H1 (cell line): ENCODE results near the gene TAPBPL. TPM values are rescaled to one million over a fixed set of nuclear protein-coding genes. Genes with fewer than 3 reads are reported as not detected.

ENCODE experiments used
- CTCF ChIA-PET: fragments of 300-600 bp; sonication (Branson Sonifier 250); formaldehyde crosslinking; loops from one replicate; lab custom pipeline; 2021; ENCODE audit not compliant: partially characterized antibody; lab: Charles Lee
- POLR2A ChIA-PET: fragments of 300-600 bp; sonication (Branson Sonifier 250); formaldehyde crosslinking; loops from one replicate; lab custom pipeline; 2021; ENCODE audit warnings: inconsistent platforms; ENCODE audit not compliant: partially characterized antibody; lab: Charles Lee
- DNase-seq, 2 experiments: peaks; one replicate each; pipeline versions ENCODE4 v3.0.0 to v3.0.0-alpha.2; 2010 to 2022; ENCODE audit warnings: low spot score in 2 of 2, low read depth in 1 of 2, mixed read lengths in 1 of 2
- FAIRE-seq: peaks from 2 replicates; lab custom pipeline; 2011; peaks lifted over from hg19 to GRCh38; lab: Jason Lieb, UNC
- H2AFZ ChIP-seq: 2 replicates; pipeline ENCODE4 v1.8.1; 2012; ENCODE audit warnings: low read length, inconsistent platforms
- H2AK5ac ChIP-seq: 2 replicates; pipeline ENCODE4 v1.6.1; 2013; ENCODE audit warnings: low read depth, low read length
- H2BK120ac ChIP-seq: replicated peaks from 2 replicates; pipeline ENCODE3; 2013; ENCODE audit warnings: low read depth, low read length, inconsistent platforms
- H2BK12ac ChIP-seq: 2 replicates; pipeline ENCODE4 v1.6.1; 2013; ENCODE audit warnings: low read depth, low read length
- H2BK15ac ChIP-seq: 2 replicates; pipeline ENCODE4 v1.6.1; 2013; ENCODE audit warnings: low read length
- H2BK20ac ChIP-seq: 2 replicates; pipeline ENCODE4 v1.6.1; 2013; ENCODE audit warnings: low read length
- H2BK5ac ChIP-seq: 2 replicates; pipeline ENCODE4 v1.6.1; 2013; ENCODE audit warnings: low read depth, low read length
- H3K14ac ChIP-seq: 2 replicates; pipeline ENCODE4 v1.6.1; 2013; ENCODE audit warnings: inconsistent platforms; ENCODE audit not compliant: insufficient read length
- H3K18ac ChIP-seq: 2 replicates; pipeline ENCODE4 v1.6.1; 2013; ENCODE audit warnings: low read length; ENCODE audit errors: extremely low read depth
- H3K23ac ChIP-seq: 2 replicates; pipeline ENCODE4 v1.6.1; 2013; ENCODE audit warnings: inconsistent platforms; ENCODE audit not compliant: insufficient read length
- H3K23me2 ChIP-seq: 2 replicates; pipeline ENCODE4 v1.6.1; 2013; ENCODE audit warnings: low read depth, low read length
- H3K27ac ChIP-seq: 2 replicates; pipeline ENCODE4 v1.6.1; 2011; ENCODE audit warnings: low read depth, low read length, inconsistent platforms
- H3K27me3 ChIP-seq, 4 experiments: replicated peaks in 1 of 4; 1 replicate in 1 of 4; 2 replicates in 3 of 4; pipeline versions ENCODE4 v1.6.1 to v1.8.1; 2011 to 2013; ENCODE audit warnings: low read length in 3 of 4, mild to moderate bottlenecking in 3 of 4, inconsistent platforms in 2 of 4, mixed read lengths in 2 of 4, moderate library complexity in 1 of 4; ENCODE audit not compliant: control insufficient read depth in 3 of 4, insufficient read depth in 3 of 4; ENCODE audit errors: extremely low read depth in 1 of 4
- H3K36me3 ChIP-seq, 4 experiments: 2 replicates each; pipeline versions ENCODE4 v1.6.1 to v1.8.1; 2011 to 2013; ENCODE audit warnings: mild to moderate bottlenecking in 4 of 4, low read length in 3 of 4, moderate library complexity in 2 of 4, control low read depth in 1 of 4, inconsistent platforms in 1 of 4; ENCODE audit not compliant: insufficient read depth in 4 of 4, control insufficient read depth in 2 of 4
- H3K4ac ChIP-seq: replicated peaks from 2 replicates; pipeline ENCODE3; 2013; ENCODE audit warnings: low read length, low read depth, mixed read lengths, inconsistent platforms; ENCODE audit not compliant: insufficient read length
- H3K4me1 ChIP-seq, 4 experiments: replicated peaks in 1 of 4; 1 replicate in 1 of 4; 2 replicates in 3 of 4; pipeline versions ENCODE4 v1.6.1 to v1.8.1; 2011 to 2013; ENCODE audit warnings: low read length in 3 of 4, inconsistent platforms in 2 of 4, mixed read lengths in 1 of 4; ENCODE audit not compliant: insufficient read depth in 4 of 4, control insufficient read depth in 3 of 4
- H3K4me2 ChIP-seq, 2 experiments: 2 replicates each; pipeline versions ENCODE4 v1.6.1 to v1.8.1; 2011 to 2013; ENCODE audit warnings: low read depth in 2 of 2, low read length in 2 of 2, control low read depth in 1 of 2, inconsistent platforms in 1 of 2, mild to moderate bottlenecking in 1 of 2; ENCODE audit not compliant: insufficient read depth in 1 of 2
- H3K4me3 ChIP-seq, 4 experiments: fragments of 200-600, 300-600 bp in 1 of 4; sonication (generic), shearing (Covaris generic), sonication (Bioruptor Twin) in 1 of 4; 2 replicates each; pipeline versions ENCODE4 v1.5.1 to v1.8.1; 2011 to 2016; ENCODE audit warnings: low read length in 4 of 4, low read depth in 3 of 4, control low read depth in 2 of 4, inconsistent platforms in 2 of 4, mild to moderate bottlenecking in 2 of 4, mixed read lengths in 1 of 4, moderate library complexity in 1 of 4; ENCODE audit not compliant: insufficient read depth in 2 of 4; ENCODE audit errors: extremely low read depth in 1 of 4
- H3K56ac ChIP-seq: replicated peaks from 2 replicates; pipeline ENCODE3; 2013; ENCODE audit warnings: low read depth, mild to moderate bottlenecking, mixed read lengths, low read length, inconsistent platforms; ENCODE audit not compliant: insufficient read length
- H3K79me1 ChIP-seq: 2 replicates; pipeline ENCODE4 v1.6.1; 2013; ENCODE audit warnings: low read depth, low read length, control low read depth
- H3K79me2 ChIP-seq, 2 experiments: 2 replicates each; pipeline versions ENCODE4 v1.6.1 to v1.8.1; 2012 to 2013; ENCODE audit warnings: low read length in 2 of 2, mild to moderate bottlenecking in 2 of 2, inconsistent platforms in 1 of 2; ENCODE audit not compliant: insufficient read depth in 2 of 2, control insufficient read depth in 1 of 2
- H3K9ac ChIP-seq, 4 experiments: replicated peaks in 1 of 4; 1 replicate in 1 of 4; 2 replicates in 3 of 4; pipeline versions ENCODE4 v1.6.1 to v1.8.1; 2011 to 2013; ENCODE audit warnings: low read depth in 3 of 4, low read length in 3 of 4, control low read depth in 2 of 4, mild to moderate bottlenecking in 2 of 4, moderate library complexity in 2 of 4, inconsistent platforms in 1 of 4; ENCODE audit errors: extremely low read depth in 1 of 4
- H3K9me3 ChIP-seq, 2 experiments: 2 replicates each; pipeline versions ENCODE4 v1.6.1 to v1.8.1; 2012 to 2013; ENCODE audit warnings: mild to moderate bottlenecking in 2 of 2, moderate library complexity in 2 of 2, control low read depth in 1 of 2, inconsistent platforms in 1 of 2, low read depth in 1 of 2, low read length in 1 of 2, mixed read lengths in 1 of 2; ENCODE audit not compliant: insufficient read depth in 2 of 2
- H4K20me1 ChIP-seq, 2 experiments: replicated peaks in 1 of 2; 2 replicates each; pipeline versions ENCODE3 to v1.8.1; 2011 to 2013; ENCODE audit warnings: inconsistent platforms in 2 of 2, low read length in 2 of 2, mild to moderate bottlenecking in 1 of 2; ENCODE audit not compliant: insufficient read depth in 2 of 2, control insufficient read depth in 1 of 2
- H4K5ac ChIP-seq: 2 replicates; pipeline ENCODE4 v1.6.1; 2013; ENCODE audit warnings: low read length, low read depth, mixed read lengths, inconsistent platforms; ENCODE audit not compliant: insufficient read length
- H4K8ac ChIP-seq: 2 replicates; pipeline ENCODE4 v1.8.0; 2013; ENCODE audit warnings: mild to moderate bottlenecking, moderate library complexity, low read length, inconsistent platforms; ENCODE audit not compliant: insufficient read depth; ENCODE audit errors: extremely low read depth
- H4K91ac ChIP-seq: replicated peaks from 2 replicates; pipeline ENCODE3; 2013; ENCODE audit warnings: low read length, mixed read lengths, inconsistent platforms; ENCODE audit not compliant: insufficient read length
- WGBS, 2 experiments: shearing (Covaris generic) in 1 of 2; methylation state at CpG; one replicate each; pipeline versions ENCODE4 v1.1.6 to v1.1.7; 2013 to 2015; ENCODE audit warnings: low lambda C conversion rate in 2 of 2, mixed read lengths in 2 of 2, inconsistent platforms in 1 of 2, low coverage in 1 of 2, missing lambda C conversion rate in 1 of 2; ENCODE audit not compliant: insufficient replicate concordance in 2 of 2, insufficient coverage in 1 of 2, insufficient read length in 1 of 2; ENCODE audit errors: extremely low coverage in 1 of 2, missing lambda C conversion rate in 1 of 2; 5-methylcytosine and 5-hydroxymethylcytosine counted together
- polyA plus RNA-seq, 7 experiments: library from polyadenylated mRNA; depleted of rRNA in 3 of 7; stranded (reverse) in 5 of 7; unstranded in 2 of 7; fragments of >200 nt in 5 of 7; fragments of 200-250 nt in 2 of 7; gene quantifications; 1 replicate in 5 of 7; 2 replicates in 1 of 7; 4 replicates in 1 of 7; pipeline versions ENCODE4 v1.2.1 to v1.2.3, GENCODE V29; 2011 to 2013; ENCODE audit warnings: missing spikeins in 2 of 7, mixed read lengths in 2 of 7
- total RNA-seq: library from RNA; stranded (reverse); fragmentation: NEBNext Ultra II Directional; extraction: Animal tissue kit (Norgen Biotek cat#: 25700); gene quantifications from 2 replicates; pipeline ENCODE4 v1.2.1, GENCODE V29; 2021

Gene TAPBPL
- total and polyA plus RNA-seq, 2 of the 8 experiments (the other 6 are each of a cell fraction or from before 2014, with no cell fraction given), result 0.61 to 1.5 TPM

- Histone ChIP-seq H3K4me2 (no peak overlapping the region), H4K91ac (no peak overlapping the region), H3K18ac (no peak overlapping the region), H3K27me3 (no peaks in the 10 kb centered on the region), H2AK5ac (no peak overlapping the region), H3K9me3 (no peaks in the 10 kb centered on the region), H3K27ac (no peak overlapping the region), H4K8ac (no peak overlapping the region), H3K14ac (no peak overlapping the region), H3K4ac (no peak overlapping the region), H2BK120ac (no peak overlapping the region), H2AFZ (no peak overlapping the region), H3K79me2 (no peaks in the 10 kb centered on the region), H3K23ac (no peak overlapping the region), H2BK15ac (no peak overlapping the region), H4K20me1 (no peaks in the 10 kb centered on the region), H4K5ac (no peak overlapping the region), H3K4me1 (peaks cover 0 to 8% (median under 1%) of the 10 kb centered on the region in 4 experiments; a peak in 3 of 7 replicates), H3K79me1 (no peaks in the 10 kb centered on the region), H2BK20ac (no peak overlapping the region), H3K36me3 (no peaks in the 10 kb centered on the region), H3K9ac (no peak overlapping the region), H2BK12ac (no peak overlapping the region), H2BK5ac (no peak overlapping the region), H3K4me3 (no peak overlapping the region), H3K56ac (no peak overlapping the region), H3K23me2 (no peaks in the 10 kb centered on the region)
- no peak for FAIRE-seq
- CTCF ChIA-PET, result interaction anchor here (0.9 to 2.9 kb wide), 8 partner anchors 10 to 130 kb away, joined by 3 to 22 read pairs (median 4); no protein-coding TSS in a partner anchor
- no peak for DNase-seq
- 86% methylated on average over 12 of the region's 12 CpGs; no CpG with 5 or more reads in 1 of the 2 experiments for WGBS, 2 experiments
- POLR2A ChIA-PET, result interaction anchor here (0.7 to 3.1 kb wide), 7 partner anchors 9 to 96 kb away, joined by 3 to 13 read pairs (median 4); partner anchors contain the start of genes GAPDH, TAPBPL and VAMP1
Measured at GRCh38 chr12:6438345-6438744, 13.5 kb upstream of the TAPBPL start.
